SK-N-DZ (cell line): ENCODE results near the gene TWF2.

ENCODE experiments used
- DNase-seq: peaks from one replicate; pipeline ENCODE4 v3.0.0-alpha.2; 2015; ENCODE audit warnings: low spot score

The TWF2 gene

DNA sequence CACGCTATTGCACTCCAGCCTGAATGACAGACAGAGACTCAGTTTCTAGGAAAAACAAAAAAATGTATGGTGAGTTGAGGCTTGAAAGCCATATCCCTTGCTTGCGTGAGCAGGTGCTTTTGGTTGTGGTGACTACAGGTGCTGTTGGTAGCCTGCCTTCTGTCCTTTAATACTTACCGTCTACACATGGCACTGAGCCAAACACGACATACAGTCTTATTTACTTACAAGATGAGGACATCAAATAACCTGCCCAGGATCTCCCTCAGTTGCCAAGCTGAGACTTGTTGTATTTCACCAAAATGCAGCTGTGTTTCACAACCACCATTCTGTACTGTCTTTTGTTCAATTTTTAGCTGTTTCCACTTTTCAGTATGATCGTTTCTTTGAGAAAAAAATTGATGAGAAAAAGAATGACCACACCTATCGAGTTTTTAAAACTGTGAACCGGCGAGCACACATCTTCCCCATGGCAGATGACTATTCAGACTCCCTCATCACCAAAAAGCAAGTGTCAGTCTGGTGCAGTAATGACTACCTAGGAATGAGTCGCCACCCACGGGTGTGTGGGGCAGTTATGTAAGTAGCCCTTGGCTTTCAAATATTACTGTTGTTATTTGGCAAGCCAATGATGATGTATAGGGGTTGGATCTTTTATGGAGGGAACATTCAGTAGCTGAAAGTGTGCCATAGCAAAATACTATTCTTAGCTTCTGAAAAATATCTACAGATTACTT is 34.5 kb downstream of the TWF2 start:
- no peak for DNase-seq

GRCh38 chr3:52203701-52204100 is 35.3 kb downstream of the TWF2 start:
- no peak for DNase-seq

- no peak for DNase-seq
Observed at GRCh38 chr3:52202384-52203077, 36.4 kb downstream of the TWF2 start.

GRCh38 chr3:52200981-52201679 is 37.8 kb downstream of the TWF2 start:
- no peak for DNase-seq

DNA sequence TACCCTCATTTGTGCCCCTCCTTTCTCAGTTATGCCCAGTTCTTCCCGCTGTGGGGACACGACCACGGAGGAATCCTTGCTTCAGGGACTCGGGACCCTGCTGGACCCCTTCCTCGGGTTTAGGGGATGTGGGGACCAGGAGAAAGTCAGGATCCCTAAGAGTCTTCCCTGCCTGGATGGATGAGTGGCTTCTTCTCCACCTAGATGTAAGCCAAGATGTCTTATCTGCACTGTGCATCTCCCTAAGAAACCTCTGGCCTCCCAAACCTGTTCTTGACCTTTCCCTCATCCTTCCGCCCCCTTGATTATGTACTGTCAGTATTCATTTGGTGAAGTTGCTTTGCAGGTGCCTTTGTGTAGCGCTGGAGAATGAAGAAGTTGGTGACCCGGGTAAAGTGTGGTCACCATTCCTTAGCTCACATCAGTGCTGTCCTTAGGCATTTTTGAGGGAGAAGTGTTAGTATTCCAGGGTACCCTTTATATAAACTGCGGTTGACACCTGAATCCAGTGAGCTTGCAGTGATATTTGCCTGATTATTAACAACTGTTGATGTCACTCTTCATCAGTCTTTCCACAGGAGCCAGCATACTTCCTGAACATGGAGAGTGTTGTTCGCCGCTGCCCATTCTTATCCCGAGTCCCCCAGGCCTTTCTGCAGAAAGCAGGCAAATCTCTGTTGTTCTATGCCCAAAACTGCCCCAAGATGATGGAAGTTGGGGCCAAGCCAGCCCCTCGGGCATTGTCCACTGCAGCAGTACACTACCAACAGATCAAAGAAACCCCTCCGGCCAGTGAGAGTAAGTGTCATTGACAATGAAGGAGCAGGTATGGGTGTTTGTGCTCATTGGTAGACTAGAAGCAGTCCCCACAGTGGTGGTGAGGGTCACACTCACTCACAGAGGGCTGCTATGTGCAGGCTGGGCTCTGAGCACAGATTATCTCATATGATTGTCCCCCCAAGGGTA is 40.0 kb downstream of the TWF2 start:
- DNase-seq = no peak

DNA sequence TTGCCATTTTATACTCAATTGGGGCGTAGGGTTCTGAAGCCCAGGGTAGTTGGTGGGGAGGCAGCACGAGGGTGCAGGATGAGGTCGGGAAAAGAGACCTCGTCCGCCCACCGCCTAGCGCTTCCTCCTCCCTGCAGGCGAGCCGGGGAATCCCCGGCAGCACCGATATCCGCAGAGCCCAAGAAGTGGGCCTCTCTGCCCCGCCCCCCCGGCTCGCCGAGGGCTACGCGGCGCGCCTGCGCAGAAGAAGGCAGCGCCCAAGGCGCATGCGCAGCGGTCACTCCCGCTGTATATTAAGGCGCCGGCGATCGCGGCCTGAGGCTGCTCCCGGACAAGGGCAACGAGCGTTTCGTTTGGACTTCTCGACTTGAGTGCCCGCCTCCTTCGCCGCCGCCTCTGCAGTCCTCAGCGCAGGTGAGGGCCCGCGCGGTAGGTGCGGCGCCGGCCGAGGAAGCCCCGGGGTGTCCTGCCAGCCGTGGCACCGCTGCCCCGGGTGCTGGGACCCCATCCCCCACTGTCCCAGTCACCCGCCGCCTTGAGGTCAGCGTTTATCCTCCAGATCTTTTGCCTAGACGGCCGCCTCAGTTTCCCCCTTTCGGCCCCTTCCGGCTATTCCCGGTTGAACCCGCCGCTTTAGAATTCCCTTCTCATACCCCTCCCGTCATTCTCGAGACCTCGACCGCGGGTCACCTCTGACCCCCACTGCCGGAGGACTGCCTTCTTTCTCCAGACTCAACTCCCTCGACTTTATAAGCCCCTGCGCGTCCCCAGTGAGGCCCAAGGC is 40.9 kb downstream of the TWF2 start, which contains the start of gene ALAS1:
Gene ALAS1, plus strand, starts transcription at position 319 of the 784 bp plus-strand sequence. CDS start 1,082 bp downstream, outside the sequence.
- peak; percentile 88 for DNase-seq

DNA sequence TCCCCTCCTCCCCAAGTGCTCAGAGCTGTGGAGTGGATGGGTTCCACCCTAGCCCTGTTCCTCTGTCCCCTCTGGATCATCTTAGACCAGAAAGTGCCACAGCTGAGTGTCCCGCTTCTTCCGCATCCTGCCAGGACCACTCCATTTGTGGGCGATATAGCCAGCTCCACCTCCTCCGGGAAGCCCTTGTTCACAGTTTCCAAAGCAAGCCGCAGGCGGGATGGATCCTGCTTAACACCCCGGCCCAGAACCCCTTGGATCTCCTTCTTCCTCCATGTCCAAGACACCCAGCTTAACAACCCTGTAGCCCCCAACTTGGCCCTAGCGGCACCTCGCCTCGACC is 41.5 kb downstream of the TWF2 start:
- DNase-seq = no peak

DNA sequence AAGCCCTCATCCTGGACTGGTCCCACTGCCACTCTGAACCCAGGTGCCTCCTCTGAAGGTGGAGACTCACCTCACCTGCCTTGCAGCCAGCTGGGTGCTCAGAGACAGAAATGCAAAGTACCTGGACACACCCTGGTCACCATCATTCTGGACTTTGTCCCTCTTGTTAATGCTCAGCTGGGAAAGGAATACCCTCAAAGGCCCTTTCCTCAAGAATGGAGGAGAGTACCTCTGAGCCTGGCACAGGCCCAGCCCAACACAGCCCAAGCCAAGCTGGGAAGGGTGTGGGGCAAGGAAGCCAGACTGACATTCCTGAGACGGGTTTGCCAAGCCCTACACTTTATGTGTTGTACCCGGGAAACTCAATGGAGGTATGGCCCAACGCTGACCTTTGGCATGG is 42.0 kb downstream of the TWF2 start:
- no peak for DNase-seq

DNA sequence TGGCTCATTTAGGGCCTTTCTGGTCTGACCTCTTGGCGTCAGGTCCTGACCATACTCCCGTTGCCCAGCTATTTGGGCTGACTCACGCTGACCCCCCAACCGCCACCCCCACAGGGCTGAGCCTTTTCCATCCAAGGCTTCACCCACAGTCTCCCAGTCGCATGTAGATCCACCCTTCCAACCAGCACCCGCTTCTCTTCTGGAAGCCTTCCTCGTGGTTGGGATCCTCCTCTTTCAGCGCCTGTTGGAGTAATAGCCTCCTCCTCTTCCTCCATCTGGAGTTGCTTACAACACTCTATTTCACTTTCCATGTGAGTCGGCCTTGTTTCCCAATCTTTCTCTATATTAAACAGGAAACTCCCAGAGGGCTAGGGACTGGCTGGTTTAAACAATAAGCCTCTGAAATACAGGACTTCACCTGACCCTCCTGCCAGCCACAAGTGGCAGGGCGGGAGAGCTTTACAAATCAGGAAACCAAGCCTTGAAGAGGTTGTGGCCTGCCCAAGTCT is 43.1 kb downstream of the TWF2 start:
- no peak for DNase-seq

DNA sequence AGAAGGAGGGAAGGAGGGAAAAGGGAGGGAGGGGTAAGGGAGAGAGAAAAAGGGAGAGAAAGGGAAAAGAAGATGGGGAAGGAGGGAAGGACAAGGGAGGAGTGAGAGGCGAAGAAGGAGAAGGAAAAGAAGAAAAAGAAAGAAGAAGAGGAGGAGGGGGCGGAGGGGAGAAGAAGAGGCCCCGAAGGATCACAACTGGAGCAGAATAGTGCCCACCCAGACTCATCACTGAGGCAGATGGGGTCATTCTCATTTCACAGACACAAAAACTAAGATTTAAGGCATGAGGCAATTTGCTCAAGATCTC is 43.7 kb downstream of the TWF2 start:
- DNase-seq = no peak

DNA sequence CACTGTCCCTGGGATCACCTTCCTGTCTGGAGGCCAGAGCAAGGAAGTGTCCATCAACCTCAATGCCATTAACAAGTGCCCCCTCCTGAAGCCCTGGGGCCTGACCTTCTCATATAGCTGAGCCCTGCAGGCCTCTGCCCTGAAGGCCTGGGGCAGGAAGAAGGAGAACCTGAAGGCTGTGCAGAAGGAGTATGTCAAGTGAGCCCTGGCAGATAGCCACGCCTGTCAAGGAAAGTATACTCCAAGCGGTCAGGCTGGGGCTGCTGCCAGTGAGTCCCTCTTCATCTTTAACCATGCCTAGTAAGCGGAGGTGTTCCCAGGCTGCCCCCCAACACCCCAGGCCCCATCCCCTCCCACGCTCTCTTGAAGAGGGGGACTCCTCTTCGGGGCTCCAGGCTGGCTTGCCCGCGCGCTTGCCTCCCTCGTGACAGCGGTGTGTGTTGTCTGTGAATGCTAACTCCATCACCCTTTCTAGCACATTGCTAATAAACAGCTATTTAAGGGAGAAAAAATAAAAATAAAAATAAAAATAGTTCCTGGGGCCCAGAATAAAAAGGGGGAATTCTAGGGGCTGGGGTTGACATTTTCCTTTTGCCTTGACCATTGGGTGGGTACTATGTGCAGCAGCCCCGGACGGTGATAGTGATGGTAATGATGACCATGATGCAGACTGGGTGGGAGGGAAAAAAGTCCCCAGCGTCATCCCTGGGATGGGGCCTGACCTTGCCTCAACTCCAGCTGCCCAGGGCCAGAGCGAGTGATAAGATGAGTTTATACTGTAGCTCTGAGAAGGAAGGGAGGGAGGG is 44.3 kb downstream of the TWF2 start:
- DNase-seq = no peak

DNA sequence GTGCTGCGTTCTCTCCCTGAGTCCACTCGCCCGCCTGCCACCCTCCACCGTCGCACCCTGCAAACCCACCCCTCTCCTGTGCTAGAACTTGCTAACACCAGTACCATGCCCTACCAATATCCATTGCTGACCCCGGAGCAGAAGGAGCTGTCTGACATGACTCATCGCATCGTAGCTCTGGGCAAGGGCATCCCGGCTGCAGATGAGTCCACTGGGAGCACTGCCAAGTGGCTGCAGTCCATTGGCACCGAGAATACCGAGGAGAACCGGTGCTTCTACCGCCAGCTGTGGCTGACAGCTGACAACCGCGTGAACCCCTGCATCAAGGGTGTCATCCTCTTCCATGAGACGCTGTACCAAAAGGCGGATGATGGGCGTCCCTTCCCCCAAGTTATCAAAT is 45.9 kb downstream of the TWF2 start:
- DNase-seq = no peak

GRCh38 chr3:52191663-52192062 is 47.3 kb downstream of the TWF2 start:
- no peak for DNase-seq

DNA sequence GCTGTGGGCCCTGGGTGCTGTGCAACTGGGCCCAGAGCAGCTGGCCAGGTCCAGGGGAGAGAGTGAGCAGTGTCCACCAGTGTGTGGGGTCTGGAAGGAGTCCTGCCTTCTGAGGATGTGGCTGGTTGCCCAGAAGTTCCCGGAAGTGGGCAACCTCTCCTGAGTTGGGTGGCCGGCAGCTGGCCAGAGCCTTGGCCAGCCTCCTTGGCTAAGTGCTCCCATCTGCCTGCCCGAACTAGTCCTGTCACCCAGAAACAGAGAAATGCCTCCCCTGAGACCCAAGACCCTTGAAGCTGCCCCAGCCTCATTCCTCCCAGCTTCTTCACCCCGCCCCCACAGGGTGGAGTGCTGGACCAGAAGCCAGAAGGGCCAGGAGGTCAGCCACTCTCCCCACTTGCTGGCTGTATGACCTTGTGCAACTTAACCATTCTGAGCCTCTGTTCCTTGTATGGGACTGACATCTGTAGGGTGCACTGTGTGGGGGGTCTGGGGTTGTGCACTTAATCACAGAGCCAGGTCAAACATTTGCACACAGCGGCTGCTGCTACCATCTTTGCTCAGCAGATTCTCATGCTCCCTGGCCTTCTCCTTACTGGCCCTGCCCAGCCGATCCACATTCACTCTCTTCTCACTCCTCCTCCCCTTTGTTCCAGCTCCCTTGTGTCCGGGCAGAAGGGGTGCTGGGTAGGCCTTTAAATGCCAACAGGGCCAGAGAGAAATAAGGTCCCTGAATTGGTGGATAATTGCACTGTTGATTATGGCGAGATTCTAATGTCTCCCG is 48.5 kb downstream of the TWF2 start:
- DNase-seq = no peak

GRCh38 chr3:52188556-52188955 is 50.4 kb downstream of the TWF2 start:
- no peak for DNase-seq

- DNase-seq = no peak
Observed at GRCh38 chr3:52186729-52187128, 52.2 kb downstream of the TWF2 start.

GRCh38 chr3:52185837-52186236 is 53.1 kb downstream of the TWF2 start:
- no peak for DNase-seq

DNA sequence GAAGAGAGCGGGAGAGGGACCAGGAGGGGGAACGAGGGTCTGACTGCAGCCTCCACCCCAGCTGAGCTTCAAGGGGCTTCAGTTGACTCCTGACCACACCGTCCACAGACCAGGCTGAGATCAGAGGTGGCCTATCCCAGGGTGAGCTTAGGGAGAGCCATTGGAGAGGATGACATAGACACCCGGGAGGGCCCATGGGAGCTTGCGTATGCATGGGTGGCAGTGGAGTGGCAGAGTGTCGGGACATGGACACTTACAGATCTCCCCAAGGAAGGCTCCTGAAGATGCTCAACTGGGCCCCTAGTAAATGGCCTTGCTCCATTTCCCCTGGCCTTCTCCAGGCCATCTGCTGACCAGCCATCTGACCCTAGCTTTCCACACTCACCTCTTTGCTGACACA is 53.6 kb downstream of the TWF2 start:
- no peak for DNase-seq

DNA sequence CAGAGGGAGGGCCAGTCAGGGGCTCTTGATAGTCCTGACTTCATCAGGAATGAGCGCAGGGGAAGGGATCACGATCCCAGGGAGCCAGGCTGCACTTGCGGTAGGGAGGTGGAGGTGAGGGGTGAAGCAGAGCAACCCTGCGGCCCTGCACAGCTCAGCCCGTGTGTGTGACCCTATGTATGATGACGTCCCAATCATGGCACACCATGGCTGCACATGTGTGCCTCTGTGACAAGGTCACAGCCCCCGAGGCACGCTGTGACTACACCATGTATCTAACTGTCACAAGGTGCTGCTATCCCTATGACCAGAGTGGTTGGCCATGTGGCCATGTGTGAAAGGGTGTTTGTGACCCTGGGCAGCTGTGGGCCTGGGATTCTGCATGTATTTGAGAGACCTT is 54.3 kb downstream of the TWF2 start:
- DNase-seq = no peak
